ENCODE measurements around the gene SLC8A2. TPM values are rescaled to one million over a fixed set of nuclear protein-coding genes. Genes with fewer than 3 reads are reported as not detected.

Gene SLC8A2
- total and polyA plus RNA-seq, 2 donors (not counting 1 experiment from before 2014, with no cell fraction given) = 0.07 TPM; not detected in 1

- POLR2A ChIA-PET = no interaction called here
- H3K4me1 ChIP-seq (ENCODE audit: control insufficient read depth in 2 of 2, insufficient read depth in 2 of 2, low read length in 2 of 2) = peaks cover 10 to 54% of the 10 kb centered on the region in 2 donors
- H3K9me3 ChIP-seq (ENCODE audit: control extremely low read depth in 1 of 3, control insufficient read depth in 2 of 3, insufficient read depth in 1 of 3, low read length in 2 of 3) = peaks cover 0 to 19% (median 0%) of the 10 kb centered on the region in 3 donors
- H3K79me2 ChIP-seq (ENCODE audit: control insufficient read depth, insufficient read depth, low read length) = no peaks in the 10 kb centered on the region
- no peaks in the 10 kb centered on the region for H4K20me1 ChIP-seq (ENCODE audit: control insufficient read depth, insufficient read depth, low read length, poor library complexity, severe bottlenecking)
- TF ChIP-seq, protein P1, sequence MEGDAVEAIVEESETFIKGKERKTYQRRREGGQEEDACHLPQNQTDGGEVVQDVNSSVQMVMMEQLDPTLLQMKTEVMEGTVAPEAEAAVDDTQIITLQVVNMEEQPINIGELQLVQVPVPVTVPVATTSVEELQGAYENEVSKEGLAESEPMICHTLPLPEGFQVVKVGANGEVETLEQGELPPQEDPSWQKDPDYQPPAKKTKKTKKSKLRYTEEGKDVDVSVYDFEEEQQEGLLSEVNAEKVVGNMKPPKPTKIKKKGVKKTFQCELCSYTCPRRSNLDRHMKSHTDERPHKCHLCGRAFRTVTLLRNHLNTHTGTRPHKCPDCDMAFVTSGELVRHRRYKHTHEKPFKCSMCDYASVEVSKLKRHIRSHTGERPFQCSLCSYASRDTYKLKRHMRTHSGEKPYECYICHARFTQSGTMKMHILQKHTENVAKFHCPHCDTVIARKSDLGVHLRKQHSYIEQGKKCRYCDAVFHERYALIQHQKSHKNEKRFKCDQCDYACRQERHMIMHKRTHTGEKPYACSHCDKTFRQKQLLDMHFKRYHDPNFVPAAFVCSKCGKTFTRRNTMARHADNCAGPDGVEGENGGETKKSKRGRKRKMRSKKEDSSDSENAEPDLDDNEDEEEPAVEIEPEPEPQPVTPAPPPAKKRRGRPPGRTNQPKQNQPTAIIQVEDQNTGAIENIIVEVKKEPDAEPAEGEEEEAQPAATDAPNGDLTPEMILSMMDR (IDR thresholded peaks at IDR 0.05) = no peak
- peak; percentile 45 for TF ChIP-seq EZH2 (IDR thresholded peaks at IDR 0.05; ENCODE audit: borderline replicate concordance, insufficient read depth, low read depth, low read length, poor library complexity, severe bottlenecking)
- intact Hi-C loops (cut with micrococcal nuclease) = no loop called here
- CTCF ChIA-PET = no interaction called here
- peak; percentile 35 for DNase-seq
- no peak overlapping the region for H3K27ac Mint-ChIP-seq
- no peaks in the 10 kb centered on the region for H3K9me3 Mint-ChIP-seq (ENCODE audit: insufficient read depth)
- H3K36me3 ChIP-seq (replicated peaks in 1 of 2; ENCODE audit: control extremely low read depth in 1 of 2, control insufficient read depth in 1 of 2, extremely low read depth in 1 of 2, insufficient read depth in 2 of 2, low read length in 1 of 2) = no peaks in the 10 kb centered on the region
- H3K4me3 ChIP-seq (ENCODE audit: control extremely low read depth in 1 of 5, extremely low read depth in 1 of 5, insufficient read depth in 1 of 5, low read depth in 2 of 5, low read length in 4 of 5) = no peak overlapping the region
- peak overlapping the region; percentile 55 for H3K4me3 Mint-ChIP-seq
- WGBS (ENCODE audit: insufficient coverage) = 2% methylated on average over 8 of the region's 9 CpGs
- H3K27ac ChIP-seq (ENCODE audit: low read length in 2 of 2) = no peak overlapping the region
- H2AFZ ChIP-seq (ENCODE audit: insufficient read depth, low read depth, low read length, poor library complexity, severe bottlenecking) = peak overlapping the region; percentile 22
- H3K27me3 ChIP-seq (replicated peaks in 1 of 4; ENCODE audit: control extremely low read depth in 1 of 4, control insufficient read depth in 3 of 4, insufficient read depth in 4 of 4, low read length in 3 of 4) = peaks cover 0 to 78% (median 45%) of the 10 kb centered on the region in 4 experiments
- H3K27me3 Mint-ChIP-seq = peaks cover 76% of the 10 kb centered on the region
- peaks cover 28% of the 10 kb centered on the region for H3K4me1 Mint-ChIP-seq
- H3K9ac ChIP-seq (ENCODE audit: low read length) = no peak overlapping the region
- ATAC-seq (ENCODE audit: low read depth) = no peak
- H3K4me2 ChIP-seq (replicated peaks; ENCODE audit: low read depth, low read length, poor library complexity, severe bottlenecking) = peak overlapping the region; percentile 63
Measured at GRCh38 chr19:47418692-47419029, 53.0 kb downstream of the SLC8A2 start.

DNA sequence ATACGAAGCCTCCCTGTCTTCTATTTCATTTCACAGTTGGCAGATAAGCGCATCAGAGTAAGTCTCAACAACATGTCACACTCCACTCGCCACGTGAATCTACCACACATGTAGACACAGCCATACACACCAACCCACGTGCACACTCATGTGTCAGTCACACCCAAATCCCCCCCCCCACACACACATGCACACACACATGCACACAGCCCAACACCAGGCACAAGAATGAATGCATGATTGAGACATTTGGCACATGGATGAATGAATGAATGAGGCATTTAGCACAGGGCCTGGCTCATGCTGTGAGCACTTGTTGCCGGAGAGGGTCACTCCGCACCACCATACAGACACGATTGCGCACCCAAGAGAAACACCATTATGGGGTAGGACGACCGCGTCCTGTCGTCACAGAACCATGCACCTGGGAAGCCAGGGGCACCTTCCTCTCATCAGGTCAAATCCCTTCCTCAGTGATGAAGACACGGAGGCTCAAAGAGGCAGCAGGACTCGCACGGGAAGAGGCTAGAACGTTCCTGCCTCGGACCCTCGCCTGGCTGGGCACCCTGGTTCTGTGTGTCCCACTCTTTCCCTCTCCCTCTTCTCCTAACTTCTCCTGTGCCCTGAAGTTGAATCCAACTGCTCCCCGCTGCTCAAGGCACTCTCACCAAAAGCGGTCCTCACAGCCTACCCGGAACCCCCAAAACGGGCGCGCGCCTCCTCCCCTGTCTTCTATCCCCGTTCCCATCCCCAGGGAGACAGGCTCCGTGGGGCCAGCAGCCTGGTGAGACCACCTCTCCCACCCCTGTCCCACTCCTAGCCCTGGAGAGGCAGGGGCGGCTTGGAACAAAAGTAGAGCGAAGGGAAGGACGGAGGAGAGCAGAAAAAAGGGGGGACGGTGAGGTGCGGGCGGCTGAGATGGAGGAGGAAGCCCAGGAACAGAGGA, 53.7 kb downstream of the SLC8A2 start:
- peak overlapping the region; percentile 38 for H3K27ac Mint-ChIP-seq
- H3K4me1 ChIP-seq (ENCODE audit: control insufficient read depth in 2 of 2, insufficient read depth in 2 of 2, low read length in 2 of 2) = peaks cover 10 to 48% of the 10 kb centered on the region in 2 donors
- H3K36me3 ChIP-seq (replicated peaks in 1 of 2; ENCODE audit: control extremely low read depth in 1 of 2, control insufficient read depth in 1 of 2, extremely low read depth in 1 of 2, insufficient read depth in 2 of 2, low read length in 1 of 2) = no peaks in the 10 kb centered on the region
- H3K79me2 ChIP-seq (ENCODE audit: control insufficient read depth, insufficient read depth, low read length) = no peaks in the 10 kb centered on the region
- DNase-seq = peak; percentile 39
- H2AFZ ChIP-seq (ENCODE audit: insufficient read depth, low read depth, low read length, poor library complexity, severe bottlenecking) = peak overlapping the region; percentile 22
- no peak overlapping the region for H3K4me3 ChIP-seq (ENCODE audit: control extremely low read depth in 1 of 5, extremely low read depth in 1 of 5, insufficient read depth in 1 of 5, low read depth in 2 of 5, low read length in 4 of 5)
- peaks cover 28% of the 10 kb centered on the region for H3K4me1 Mint-ChIP-seq
- TF ChIP-seq, protein P1 (IDR thresholded peaks at IDR 0.05) = no peak
- TF ChIP-seq EZH2 (IDR thresholded peaks at IDR 0.05; ENCODE audit: borderline replicate concordance, insufficient read depth, low read depth, low read length, poor library complexity, severe bottlenecking) = no peak
- no peak overlapping the region for H3K9ac ChIP-seq (ENCODE audit: low read length)
- peak overlapping the region; percentile 55 for H3K4me3 Mint-ChIP-seq
- ChIA-PET CTCF (interaction anchor here (1.1 kb wide), 1 partner anchor 27 kb away, joined by 3 read pairs; no protein-coding TSS in a partner anchor), POLR2A (no interaction called here)
- ATAC-seq (ENCODE audit: low read depth) = no peak
- peaks cover 75% of the 10 kb centered on the region for H3K27me3 Mint-ChIP-seq
- peak overlapping the region; percentile 63 for H3K4me2 ChIP-seq (replicated peaks; ENCODE audit: low read depth, low read length, poor library complexity, severe bottlenecking)
- peaks cover 0 to 19% (median 0%) of the 10 kb centered on the region in 3 donors for H3K9me3 ChIP-seq (ENCODE audit: control extremely low read depth in 1 of 3, control insufficient read depth in 2 of 3, insufficient read depth in 1 of 3, low read length in 2 of 3)
- WGBS (ENCODE audit: insufficient coverage) = 5% methylated on average over 26 of the region's 34 CpGs
- H3K9me3 Mint-ChIP-seq (ENCODE audit: insufficient read depth) = no peaks in the 10 kb centered on the region
- no peak overlapping the region for H3K27ac ChIP-seq (ENCODE audit: low read length in 2 of 2)
- intact Hi-C loops (cut with micrococcal nuclease) = no loop called here
- H3K27me3 ChIP-seq (replicated peaks in 1 of 4; ENCODE audit: control extremely low read depth in 1 of 4, control insufficient read depth in 3 of 4, insufficient read depth in 4 of 4, low read length in 3 of 4) = peaks cover 0 to 71% (median 39%) of the 10 kb centered on the region in 4 experiments
- H4K20me1 ChIP-seq (ENCODE audit: control insufficient read depth, insufficient read depth, low read length, poor library complexity, severe bottlenecking) = no peaks in the 10 kb centered on the region
